CD4-positive, CD25-positive, alpha-beta regulatory T cell (primary cell): ENCODE results near the gene USP4. TPM values are rescaled to one million over a fixed set of nuclear protein-coding genes. Genes with fewer than 3 reads are reported as not detected.
A peak's percentile ranks its signal among the peaks of the same experiment; 100 is the strongest.

ENCODE experiments used
- ATAC-seq, 2 donors: fragments of 150-1000 bp; cut with Tn5 transposase; one replicate each; pipeline ENCODE4 v1.10.0; 2021; ENCODE audit warnings: low read depth in 2 of 2, moderate number of reproducible peaks in 2 of 2, moderate library complexity in 1 of 2
- DNase-seq, 3 donors: peaks; one replicate each; pipeline versions ENCODE4 v3.0.0 to v3.0.0-alpha.2; 2012 to 2022; ENCODE audit warnings: mixed read lengths in 1 of 3
- H3K27ac ChIP-seq: one replicate; pipeline ENCODE4 v1.7.0; 2013; ENCODE audit warnings: mild to moderate bottlenecking, low read length; ENCODE audit not compliant: insufficient read depth, poor library complexity, severe bottlenecking
- H3K27me3 ChIP-seq: one replicate; pipeline ENCODE4 v1.7.0; 2013; ENCODE audit warnings: low read length; ENCODE audit not compliant: control insufficient read depth, insufficient read depth
- H3K36me3 ChIP-seq: one replicate; pipeline ENCODE4 v1.7.0; 2013; ENCODE audit warnings: mild to moderate bottlenecking, low read length, moderate library complexity; ENCODE audit not compliant: control insufficient read depth, insufficient read depth
- H3K4me1 ChIP-seq: 2 replicates; pipeline ENCODE4 v1.7.0; 2013; ENCODE audit warnings: mild to moderate bottlenecking, low read length; ENCODE audit not compliant: insufficient read depth, control insufficient read depth, poor library complexity, severe bottlenecking
- H3K4me3 ChIP-seq: one replicate; pipeline ENCODE4 v1.7.0; 2013; ENCODE audit warnings: low read depth, mild to moderate bottlenecking, low read length, moderate library complexity
- H3K9me3 ChIP-seq, 2 experiments: 1 replicate in 1 of 2; 2 replicates in 1 of 2; pipeline ENCODE4 v1.7.0; 2013; ENCODE audit warnings: low read length in 2 of 2, mild to moderate bottlenecking in 1 of 2, moderate library complexity in 1 of 2; ENCODE audit not compliant: control insufficient read depth in 2 of 2
- H3K27ac Mint-ChIP-seq, 3 donors: one replicate each; pipeline ENCODE4 v1.8.0; 2020 to 2022; ENCODE audit warnings: mild to moderate bottlenecking in 3 of 3, mixed read lengths in 3 of 3, moderate library complexity in 2 of 3
- H3K27me3 Mint-ChIP-seq: one replicate; pipeline ENCODE4 v1.8.0; 2022; ENCODE audit warnings: mild to moderate bottlenecking, mixed read lengths
- H3K36me3 Mint-ChIP-seq: one replicate; pipeline ENCODE4 v1.8.0; 2020; ENCODE audit warnings: mixed read lengths
- H3K4me1 Mint-ChIP-seq, 4 donors: one replicate each; pipeline ENCODE4 v1.8.0; 2020 to 2022; ENCODE audit warnings: mixed read lengths in 4 of 4, mild to moderate bottlenecking in 1 of 4
- H3K4me3 Mint-ChIP-seq, 4 donors: one replicate each; pipeline ENCODE4 v1.8.0; 2020 to 2022; ENCODE audit warnings: mild to moderate bottlenecking in 4 of 4, mixed read lengths in 4 of 4, moderate library complexity in 3 of 4
- H3K9me3 Mint-ChIP-seq, 7 donors: one replicate each; pipeline ENCODE4 v1.8.0; 2020 to 2022; ENCODE audit warnings: mixed read lengths in 7 of 7, mild to moderate bottlenecking in 3 of 7, moderate library complexity in 2 of 7
- polyA plus RNA-seq, 4 donors: library from polyadenylated mRNA; unstranded; fragments of 300-500 nt; fragmentation: Illumina TruSeq; gene quantifications; one replicate each; pipeline ENCODE4 v1.2.3, GENCODE V29; 2021
- total RNA-seq: library from RNA; stranded (reverse); gene quantifications from one replicate; pipeline ENCODE4 v1.2.3, GENCODE V29; 2022

Gene USP4
- total and polyA plus RNA-seq, 5 donors from 2014 or later, result 58.2 to 122 (median 59.4) TPM

DNA sequence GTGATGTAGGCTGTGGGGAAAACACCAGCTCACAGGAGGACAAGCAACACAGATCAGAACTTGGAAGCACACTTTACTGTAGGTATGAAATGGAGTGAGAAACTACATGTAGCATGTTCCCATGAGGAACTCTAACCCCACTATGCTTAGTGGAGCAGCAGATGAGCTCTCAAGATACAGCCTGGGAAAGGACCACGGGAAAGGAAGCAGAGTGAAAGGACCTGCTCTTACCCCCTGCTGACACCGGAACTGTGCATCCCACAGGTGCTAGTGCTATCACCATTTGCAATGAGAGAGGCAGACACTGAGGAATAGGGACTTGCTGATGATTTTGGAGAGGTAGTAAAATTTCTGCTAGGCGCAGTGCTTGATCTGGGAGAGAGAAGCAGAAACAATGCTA is 28.6 kb downstream of the USP4 start:
- H3K9me3 ChIP-seq, result no peaks in the 10 kb centered on the region
- Mint-ChIP-seq H3K4me1 (peaks cover 0 to 8% (median 6%) of the 10 kb centered on the region in 4 donors), H3K36me3 (peaks cover 30% of the 10 kb centered on the region), H3K27ac (no peak overlapping the region), H3K27me3 (no peaks in the 10 kb centered on the region), H3K9me3 (no peaks in the 10 kb centered on the region), H3K4me3 (no peak overlapping the region)
- no peaks in the 10 kb centered on the region for H3K27me3 ChIP-seq
- no peak for DNase-seq
- no peak overlapping the region for H3K27ac ChIP-seq
- no peaks in the 10 kb centered on the region for H3K4me1 ChIP-seq
- no peak overlapping the region for H3K4me3 ChIP-seq
- H3K36me3 ChIP-seq, result peaks cover 56% of the 10 kb centered on the region
- no peak for ATAC-seq

DNA sequence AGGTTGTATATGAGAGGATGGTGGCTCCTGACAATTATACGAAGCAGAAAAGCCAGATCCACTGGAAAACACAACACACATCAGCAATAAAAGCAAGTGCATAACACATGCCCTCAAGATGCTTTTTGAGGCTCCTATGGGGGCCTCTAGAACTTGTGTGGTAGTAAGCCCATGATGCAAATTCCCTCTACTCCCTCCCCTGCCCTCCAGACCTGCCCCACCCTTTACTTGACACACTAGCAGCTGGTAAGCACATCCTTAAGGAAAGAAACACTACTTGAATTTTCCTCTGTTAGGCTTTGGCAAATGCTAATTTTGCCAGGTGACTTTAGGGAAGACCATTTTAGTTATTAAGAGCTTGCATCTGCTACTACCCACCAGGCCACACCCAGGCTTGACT is 29.2 kb downstream of the USP4 start:
- no peak overlapping the region for H3K4me3 Mint-ChIP-seq
- no peak for DNase-seq
- ATAC-seq, result no peak
- Histone ChIP-seq H3K9me3 (no peaks in the 10 kb centered on the region), H3K4me1 (no peaks in the 10 kb centered on the region), H3K4me3 (no peak overlapping the region), H3K36me3 (peaks cover 56% of the 10 kb centered on the region), H3K27ac (no peak overlapping the region), H3K27me3 (no peaks in the 10 kb centered on the region)
- H3K27ac Mint-ChIP-seq, result peak overlapping the region in 1 of 3 donors; percentile 73
- H3K36me3 Mint-ChIP-seq, result peaks cover 31% of the 10 kb centered on the region
- H3K9me3 Mint-ChIP-seq, result no peaks in the 10 kb centered on the region
- no peaks in the 10 kb centered on the region for H3K27me3 Mint-ChIP-seq
- peaks cover 0 to 8% (median 5%) of the 10 kb centered on the region in 4 donors for H3K4me1 Mint-ChIP-seq

DNA sequence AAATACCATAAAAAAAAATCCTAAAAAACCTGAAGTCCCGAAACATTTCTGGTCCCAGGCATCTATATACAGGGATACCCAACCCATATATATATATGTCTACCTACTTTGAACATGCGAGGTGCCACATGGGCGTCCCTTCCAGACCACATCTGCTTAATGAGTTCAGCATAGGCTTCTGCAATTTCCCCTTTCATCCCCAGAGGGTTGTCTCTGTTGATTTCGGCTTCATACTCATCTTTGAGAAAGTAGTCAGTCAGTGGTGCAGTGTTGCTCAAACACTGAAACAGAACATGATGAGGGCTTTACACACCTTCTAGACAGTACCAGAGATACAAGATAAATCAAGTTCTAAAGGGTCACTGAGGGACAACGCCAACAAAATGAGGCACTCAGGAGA is 34.2 kb downstream of the USP4 start:
- Mint-ChIP-seq H3K4me3 (no peak overlapping the region), H3K36me3 (peaks cover 40% of the 10 kb centered on the region), H3K4me1 (peaks cover 0 to 16% (median 7%) of the 10 kb centered on the region in 4 donors), H3K9me3 (no peaks in the 10 kb centered on the region), H3K27me3 (no peaks in the 10 kb centered on the region), H3K27ac (no peak overlapping the region)
- Histone ChIP-seq H3K4me1 (no peaks in the 10 kb centered on the region), H3K27ac (no peak overlapping the region), H3K9me3 (no peaks in the 10 kb centered on the region), H3K4me3 (no peak overlapping the region), H3K36me3 (peaks cover 68% of the 10 kb centered on the region), H3K27me3 (no peaks in the 10 kb centered on the region)
- no peak for ATAC-seq
- DNase-seq, result no peak

DNA sequence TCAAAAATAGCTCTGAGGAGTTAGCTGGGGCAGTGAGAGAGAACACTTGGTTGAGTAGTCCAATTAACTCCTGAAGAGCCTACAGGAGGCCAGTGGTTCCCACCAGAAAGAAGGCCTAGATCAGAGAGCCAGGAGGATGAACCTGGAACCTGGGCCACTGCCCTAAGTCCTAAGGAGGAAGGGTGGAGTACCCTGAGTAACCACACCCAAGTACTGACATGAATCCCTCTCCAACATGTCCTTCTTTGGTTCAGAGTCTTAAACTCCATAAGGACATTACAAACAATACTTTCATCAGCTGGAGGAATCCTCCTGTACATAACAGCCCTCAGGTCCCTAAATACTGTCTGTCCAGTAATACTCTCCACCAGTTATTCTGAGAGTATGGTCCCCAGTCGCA is 37.2 kb downstream of the USP4 start:
- H3K27me3 ChIP-seq, result no peaks in the 10 kb centered on the region
- H3K4me3 Mint-ChIP-seq, result no peak overlapping the region
- ATAC-seq, result no peak
- H3K36me3 ChIP-seq, result peaks cover 75% of the 10 kb centered on the region
- H3K9me3 Mint-ChIP-seq, result no peaks in the 10 kb centered on the region
- peak in 1 of 3 donors; percentile 17 for DNase-seq
- no peak overlapping the region for H3K4me3 ChIP-seq
- no peaks in the 10 kb centered on the region for H3K9me3 ChIP-seq
- peaks cover 0 to 16% (median 5%) of the 10 kb centered on the region in 4 donors for H3K4me1 Mint-ChIP-seq
- peaks cover 41% of the 10 kb centered on the region for H3K36me3 Mint-ChIP-seq
- H3K27me3 Mint-ChIP-seq, result no peaks in the 10 kb centered on the region
- peak overlapping the region in 1 of 3 donors; percentile 47 for H3K27ac Mint-ChIP-seq
- no peak overlapping the region for H3K27ac ChIP-seq
- H3K4me1 ChIP-seq, result no peaks in the 10 kb centered on the region

DNA sequence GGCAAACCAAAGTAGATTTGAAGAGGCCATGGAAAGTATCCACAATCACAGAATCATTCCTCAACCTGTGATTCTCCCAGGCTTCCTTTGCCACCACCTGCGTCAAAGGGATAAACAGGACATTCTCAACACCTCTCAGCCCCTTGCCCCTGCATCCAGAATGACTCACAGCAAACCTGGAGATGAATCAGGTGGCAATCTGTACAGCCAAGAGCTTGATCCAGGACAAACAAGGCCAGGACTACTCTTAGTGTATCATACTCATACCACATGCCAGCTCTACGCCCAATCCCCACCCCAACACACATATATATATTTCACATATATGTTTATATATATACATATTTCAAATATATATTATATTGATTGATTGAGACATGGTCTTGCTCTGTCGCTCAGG is 39.3 kb downstream of the USP4 start:
- Mint-ChIP-seq H3K27me3 (no peaks in the 10 kb centered on the region), H3K9me3 (no peaks in the 10 kb centered on the region), H3K4me3 (no peak overlapping the region), H3K27ac (peak overlapping the region in 1 of 3 donors; percentile 26), H3K4me1 (peaks cover 0 to 16% (median 5%) of the 10 kb centered on the region in 4 donors), H3K36me3 (peaks cover 43% of the 10 kb centered on the region)
- Histone ChIP-seq H3K4me3 (no peak overlapping the region), H3K9me3 (no peaks in the 10 kb centered on the region), H3K27ac (no peak overlapping the region), H3K27me3 (no peaks in the 10 kb centered on the region), H3K36me3 (peaks cover 75% of the 10 kb centered on the region), H3K4me1 (no peaks in the 10 kb centered on the region)
- no peak for ATAC-seq
- no peak for DNase-seq

DNA sequence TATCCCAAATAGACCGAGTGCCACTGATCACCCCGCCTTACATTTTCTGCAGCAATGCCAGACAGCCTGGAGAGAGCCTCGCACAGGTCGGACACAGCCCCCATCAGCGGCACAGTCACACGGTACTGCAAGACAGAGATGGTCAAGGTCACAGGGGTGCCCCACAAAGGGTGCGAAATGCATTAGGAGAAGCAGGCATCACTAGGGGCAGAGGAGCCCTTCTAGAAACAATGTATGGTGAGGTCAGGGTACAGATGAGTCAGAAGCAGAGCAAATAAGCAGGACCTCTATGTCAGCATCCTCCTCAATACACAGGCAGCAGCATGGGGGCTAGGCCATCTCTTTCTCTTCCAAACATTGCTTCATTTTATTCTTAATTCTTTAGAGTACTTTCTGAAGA is 41.3 kb downstream of the USP4 start:
- Mint-ChIP-seq H3K4me3 (no peak overlapping the region), H3K27ac (peak overlapping the region in 2 of 3 donors; percentile 41 to 73), H3K9me3 (no peaks in the 10 kb centered on the region), H3K36me3 (peaks cover 51% of the 10 kb centered on the region), H3K4me1 (peaks cover 0 to 12% (median 7%) of the 10 kb centered on the region in 4 donors), H3K27me3 (no peaks in the 10 kb centered on the region)
- no peak for ATAC-seq
- no peak for DNase-seq
- Histone ChIP-seq H3K36me3 (peaks cover 82% of the 10 kb centered on the region), H3K27me3 (no peaks in the 10 kb centered on the region), H3K27ac (no peak overlapping the region), H3K4me1 (no peaks in the 10 kb centered on the region), H3K4me3 (no peak overlapping the region), H3K9me3 (no peaks in the 10 kb centered on the region)

DNA sequence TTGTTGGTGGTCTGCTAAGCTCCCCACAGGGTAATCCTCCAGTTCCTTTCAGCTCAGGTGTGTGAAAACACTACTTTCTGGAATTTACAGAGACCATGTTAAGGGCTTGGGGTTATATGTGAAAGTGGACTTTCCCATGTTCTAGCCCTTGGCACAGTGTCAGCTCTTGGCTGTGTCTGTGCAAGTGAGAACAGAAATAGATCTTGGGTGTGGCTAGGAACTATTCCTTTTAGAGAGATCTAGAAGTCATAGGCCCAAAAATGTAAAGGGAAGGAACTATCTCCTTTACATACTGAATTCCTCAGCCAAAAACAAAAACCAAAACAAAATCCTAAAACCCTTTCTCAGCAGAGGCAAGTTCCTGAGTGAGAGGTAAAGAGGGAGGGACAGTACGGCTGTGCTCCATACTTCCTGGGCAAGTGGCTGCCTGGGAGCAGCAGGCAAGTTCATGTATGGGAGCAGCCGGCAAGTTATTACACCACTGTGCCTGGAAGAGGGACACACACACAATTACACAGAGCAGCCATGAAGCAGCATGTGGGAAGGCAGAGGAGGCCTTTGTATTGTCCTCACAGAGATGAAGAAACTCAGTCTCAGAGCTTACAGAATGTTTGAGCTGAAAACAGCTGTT is 43.0 kb downstream of the USP4 start:
- ATAC-seq (no peak), DNase-seq (no peak)
- peaks cover 45% of the 10 kb centered on the region for H3K36me3 Mint-ChIP-seq
- peak overlapping the region; percentile 7 for H3K27ac ChIP-seq
- no peaks in the 10 kb centered on the region for H3K27me3 Mint-ChIP-seq
- no peak overlapping the region for H3K27ac Mint-ChIP-seq
- no peak overlapping the region for H3K4me3 Mint-ChIP-seq
- H3K9me3 Mint-ChIP-seq, result no peaks in the 10 kb centered on the region
- H3K9me3 ChIP-seq, result no peaks in the 10 kb centered on the region
- no peak overlapping the region for H3K4me3 ChIP-seq
- peaks cover 86% of the 10 kb centered on the region for H3K36me3 ChIP-seq
- no peaks in the 10 kb centered on the region for H3K27me3 ChIP-seq
- H3K4me1 ChIP-seq, result no peaks in the 10 kb centered on the region
- H3K4me1 Mint-ChIP-seq, result peaks cover 0 to 5% (median 2%) of the 10 kb centered on the region in 4 donors

DNA sequence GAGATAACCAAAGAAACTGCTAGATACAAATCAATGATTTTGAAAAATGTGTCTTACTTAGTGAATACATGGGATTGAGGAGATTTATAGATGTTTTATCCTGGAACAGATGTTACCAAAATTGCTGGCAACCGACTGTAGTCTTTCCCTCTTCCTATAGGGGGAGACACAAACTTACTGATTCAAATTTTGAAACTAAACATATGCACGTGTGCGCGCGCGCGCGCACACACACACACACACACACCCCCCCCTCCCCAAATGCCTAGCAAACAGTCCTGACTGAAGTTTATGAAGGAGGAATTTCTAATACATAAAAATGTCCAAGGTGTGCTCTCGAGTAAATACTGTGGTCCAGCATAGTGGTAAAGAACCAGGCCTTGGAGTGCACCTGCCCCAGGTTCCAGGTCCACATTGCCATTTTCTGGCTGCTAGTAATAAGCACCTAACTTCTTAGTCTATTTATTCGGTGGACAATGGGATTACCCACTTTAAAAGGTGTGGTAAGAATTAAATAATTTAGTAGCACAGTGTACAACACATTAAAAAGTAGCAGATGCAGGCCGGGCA is 44.3 kb downstream of the USP4 start:
- H3K36me3 ChIP-seq, result peaks cover 86% of the 10 kb centered on the region
- ATAC-seq (peak in 1 of 2 donors; percentile 58), DNase-seq (peak in 2 of 3 donors; percentile 36 to 57)
- Mint-ChIP-seq H3K4me1 (peaks cover 0 to 5% (median 2%) of the 10 kb centered on the region in 4 donors), H3K27ac (peak overlapping the region in 1 of 3 donors; percentile 75), H3K4me3 (no peak overlapping the region), H3K36me3 (peaks cover 39% of the 10 kb centered on the region), H3K9me3 (no peaks in the 10 kb centered on the region), H3K27me3 (no peaks in the 10 kb centered on the region)
- H3K27ac ChIP-seq, result no peak overlapping the region
- H3K4me3 ChIP-seq, result no peak overlapping the region
- H3K9me3 ChIP-seq, result no peaks in the 10 kb centered on the region
- H3K4me1 ChIP-seq, result no peaks in the 10 kb centered on the region
- H3K27me3 ChIP-seq, result no peaks in the 10 kb centered on the region
